ENCODE results near the gene PHAF1. TPM values are rescaled to one million over a fixed set of nuclear protein-coding genes. Genes with fewer than 3 reads are reported as not detected.

Gene PHAF1
- total RNA-seq, 1 experiment from 2014 or later, result 15.7 TPM

- no peak for DNase-seq (ENCODE audit: low read depth, low spot score)
- no peak overlapping the region for H3K27ac ChIP-seq (ENCODE audit: low read length)
- no peaks in the 10 kb centered on the region for H3K27me3 ChIP-seq (ENCODE audit: control insufficient read depth, insufficient read depth, low read length)
- no peak for ATAC-seq
- H3K36me3 ChIP-seq (ENCODE audit: control insufficient read depth, insufficient read depth, low read length), result peaks cover 7% of the 10 kb centered on the region; the same call in 1 of the 2 replicates
- intact Hi-C loops (cut with micrococcal nuclease; ENCODE audit: unreplicated experiment), result no loop called here
- POLR2A ChIA-PET, result no interaction called here
- no peak overlapping the region for H3K4me3 ChIP-seq (ENCODE audit: low read depth in 2 of 2, low read length in 2 of 2)
- no TSS peak for BruUV-seq (replicated peaks)
- no peaks in the 10 kb centered on the region for H3K9me3 ChIP-seq (ENCODE audit: control insufficient read depth, insufficient read depth, low read depth, low read length)
- no peak for TF ChIP-seq TCF7L2 (IDR thresholded peaks at IDR 0.05; ENCODE audit: low read depth, low read length)
- TF ChIP-seq, protein P1, sequence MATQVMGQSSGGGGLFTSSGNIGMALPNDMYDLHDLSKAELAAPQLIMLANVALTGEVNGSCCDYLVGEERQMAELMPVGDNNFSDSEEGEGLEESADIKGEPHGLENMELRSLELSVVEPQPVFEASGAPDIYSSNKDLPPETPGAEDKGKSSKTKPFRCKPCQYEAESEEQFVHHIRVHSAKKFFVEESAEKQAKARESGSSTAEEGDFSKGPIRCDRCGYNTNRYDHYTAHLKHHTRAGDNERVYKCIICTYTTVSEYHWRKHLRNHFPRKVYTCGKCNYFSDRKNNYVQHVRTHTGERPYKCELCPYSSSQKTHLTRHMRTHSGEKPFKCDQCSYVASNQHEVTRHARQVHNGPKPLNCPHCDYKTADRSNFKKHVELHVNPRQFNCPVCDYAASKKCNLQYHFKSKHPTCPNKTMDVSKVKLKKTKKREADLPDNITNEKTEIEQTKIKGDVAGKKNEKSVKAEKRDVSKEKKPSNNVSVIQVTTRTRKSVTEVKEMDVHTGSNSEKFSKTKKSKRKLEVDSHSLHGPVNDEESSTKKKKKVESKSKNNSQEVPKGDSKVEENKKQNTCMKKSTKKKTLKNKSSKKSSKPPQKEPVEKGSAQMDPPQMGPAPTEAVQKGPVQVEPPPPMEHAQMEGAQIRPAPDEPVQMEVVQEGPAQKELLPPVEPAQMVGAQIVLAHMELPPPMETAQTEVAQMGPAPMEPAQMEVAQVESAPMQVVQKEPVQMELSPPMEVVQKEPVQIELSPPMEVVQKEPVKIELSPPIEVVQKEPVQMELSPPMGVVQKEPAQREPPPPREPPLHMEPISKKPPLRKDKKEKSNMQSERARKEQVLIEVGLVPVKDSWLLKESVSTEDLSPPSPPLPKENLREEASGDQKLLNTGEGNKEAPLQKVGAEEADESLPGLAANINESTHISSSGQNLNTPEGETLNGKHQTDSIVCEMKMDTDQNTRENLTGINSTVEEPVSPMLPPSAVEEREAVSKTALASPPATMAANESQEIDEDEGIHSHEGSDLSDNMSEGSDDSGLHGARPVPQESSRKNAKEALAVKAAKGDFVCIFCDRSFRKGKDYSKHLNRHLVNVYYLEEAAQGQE (IDR thresholded peaks at IDR 0.05; ENCODE audit: insufficient read depth in 1 of 2, low read depth in 2 of 2, low read length in 1 of 2), result no peak
- CTCF ChIA-PET, result no interaction called here
- in situ Hi-C loops (cut with HindIII; ENCODE audit: low pct_unique_long_range_greater_than_20kb, low sequenced_read_pairs), result no loop called here
- no peaks in the 10 kb centered on the region for H3K4me1 ChIP-seq (ENCODE audit: control insufficient read depth, insufficient read depth, low read length)
These were observed 34.4 kb upstream of the PHAF1 start for GRCh38 chr16:67075331-67075730.

DNA sequence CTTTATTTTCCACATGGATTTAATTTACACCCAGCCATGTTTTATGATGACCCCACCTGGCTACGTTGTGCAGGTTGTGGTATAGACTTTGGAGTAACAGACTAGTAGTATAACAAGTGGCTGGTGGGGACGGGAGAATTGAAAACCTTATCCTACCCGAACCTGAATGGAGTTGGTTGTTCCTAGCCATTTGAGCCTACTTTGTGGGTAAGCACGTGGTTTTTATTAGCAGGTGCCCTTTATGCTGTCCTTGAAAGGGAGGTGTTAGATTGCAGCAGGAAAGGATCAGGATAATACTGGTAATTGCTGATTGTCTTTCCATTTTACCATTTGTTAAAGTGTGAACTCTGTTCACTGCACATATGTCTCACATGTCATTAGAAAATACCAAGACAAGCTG is 31.9 kb upstream of the PHAF1 start:
- Histone ChIP-seq H3K36me3 (ENCODE audit: control insufficient read depth, insufficient read depth, low read length) (peaks cover 7% of the 10 kb centered on the region; the same call in 1 of the 2 replicates), H3K9me3 (ENCODE audit: control insufficient read depth, insufficient read depth, low read depth, low read length) (no peaks in the 10 kb centered on the region), H3K4me1 (ENCODE audit: control insufficient read depth, insufficient read depth, low read length) (no peaks in the 10 kb centered on the region), H3K27ac (ENCODE audit: low read length) (no peak overlapping the region), H3K4me3 (ENCODE audit: low read depth in 2 of 2, low read length in 2 of 2) (no peak overlapping the region), H3K27me3 (ENCODE audit: control insufficient read depth, insufficient read depth, low read length) (no peaks in the 10 kb centered on the region)
- no peak for ATAC-seq
- in situ Hi-C loops (cut with HindIII; ENCODE audit: low pct_unique_long_range_greater_than_20kb, low sequenced_read_pairs) (no loop called here), intact Hi-C loops (cut with micrococcal nuclease; ENCODE audit: unreplicated experiment) (no loop called here)
- CTCF ChIA-PET, result no interaction called here
- no TSS peak for BruUV-seq (replicated peaks)
- POLR2A ChIA-PET, result no interaction called here
- TF ChIP-seq, protein P1 (IDR thresholded peaks at IDR 0.05; ENCODE audit: insufficient read depth in 1 of 2, low read depth in 2 of 2, low read length in 1 of 2), result no peak
- TF ChIP-seq TCF7L2 (IDR thresholded peaks at IDR 0.05; ENCODE audit: low read depth, low read length), result no peak
- DNase-seq (ENCODE audit: low read depth, low spot score), result no peak

- BruUV-seq (replicated peaks), result no TSS peak
- no peak for TF ChIP-seq TCF7L2 (IDR thresholded peaks at IDR 0.05; ENCODE audit: low read depth, low read length)
- TF ChIP-seq, protein P1 (IDR thresholded peaks at IDR 0.05; ENCODE audit: insufficient read depth in 1 of 2, low read depth in 2 of 2, low read length in 1 of 2), result no peak
- no peak for TF ChIP-seq CTCF (IDR thresholded peaks at IDR 0.05)
- TF ChIP-seq SIN3A (IDR thresholded peaks at IDR 0.05; ENCODE audit: borderline replicate concordance, insufficient read depth, low read depth, low read length), result no peak
- TF ChIP-seq POLR2AphosphoS5 (IDR thresholded peaks at IDR 0.05; ENCODE audit: low read depth, low read length), result no peak
- intact Hi-C loops (cut with micrococcal nuclease; ENCODE audit: unreplicated experiment), result no loop called here
These were observed 27.6 kb upstream of the PHAF1 start for GRCh38 chr16:67082100-67082499.

More at GRCh38 chr16:67082100-67082499, 27.6 kb upstream of the PHAF1 start:
- Histone ChIP-seq H3K27me3 (ENCODE audit: control insufficient read depth, insufficient read depth, low read length) (no peaks in the 10 kb centered on the region), H3K4me3 (ENCODE audit: low read depth in 2 of 2, low read length in 2 of 2) (no peak overlapping the region), H3K9me3 (ENCODE audit: control insufficient read depth, insufficient read depth, low read depth, low read length) (no peaks in the 10 kb centered on the region), H3K36me3 (ENCODE audit: control insufficient read depth, insufficient read depth, low read length) (peaks cover 3% of the 10 kb centered on the region; the same call in 1 of the 2 replicates), H3K27ac (ENCODE audit: low read length) (no peak overlapping the region), H3K4me1 (ENCODE audit: control insufficient read depth, insufficient read depth, low read length) (no peaks in the 10 kb centered on the region)
- ChIA-PET POLR2A (interaction anchor here (0.6 to 0.7 kb wide), 2 partner anchors 41 to 90 kb away, joined by 3 to 6 read pairs; no protein-coding TSS in a partner anchor), CTCF (no interaction called here)
- DNase-seq (ENCODE audit: low read depth, low spot score) (no peak), ATAC-seq (no peak)
- in situ Hi-C loops (cut with HindIII; ENCODE audit: low pct_unique_long_range_greater_than_20kb, low sequenced_read_pairs), result no loop called here

Measured in Panc1 (cell line).